ENCODE data around the gene PCBP3.

PCBP3 gene

DNA sequence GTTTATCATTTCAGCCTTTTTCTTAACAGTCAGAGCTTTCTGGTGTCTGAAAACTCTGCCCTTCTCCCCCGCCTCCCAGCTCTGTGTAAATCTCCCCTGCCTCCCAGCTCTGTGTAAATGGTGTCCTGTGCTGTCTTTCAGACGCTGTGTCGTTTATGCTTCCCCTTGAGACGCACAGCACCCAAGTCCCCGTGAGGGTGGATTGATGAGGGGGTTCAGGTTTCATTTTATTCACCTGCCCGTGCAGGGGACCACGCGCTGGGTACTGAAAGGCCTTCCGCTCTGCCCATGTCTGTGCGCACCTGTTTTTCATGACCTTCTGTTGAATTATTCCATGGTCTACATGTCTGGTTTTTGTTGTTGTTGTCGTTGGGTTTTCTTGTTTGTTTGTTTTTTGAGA is 229.9 kb downstream of the PCBP3 start:
- DNase-seq (no peak), ATAC-seq (ENCODE audit: insufficient read depth, low read depth) (no peak)
- Histone ChIP-seq H3K4me2 (ENCODE audit: insufficient read depth, low read length) (no peak overlapping the region), H3K4me1 (ENCODE audit: insufficient read depth, low read length) (no peaks in the 10 kb centered on the region), H3K9ac (ENCODE audit: low read depth, low read length) (no peak overlapping the region), H3K27ac (ENCODE audit: low read length) (no peak overlapping the region), H3K9me3 (ENCODE audit: insufficient read depth, low read length, severe bottlenecking) (no peaks in the 10 kb centered on the region), H3K4me3 (ENCODE audit: low read depth in 1 of 2, low read length in 2 of 2) (no peak overlapping the region), H3K79me2 (ENCODE audit: insufficient read depth, low read length) (no peaks in the 10 kb centered on the region), H4K20me1 (ENCODE audit: insufficient read depth, low read length) (peaks cover 4% of the 10 kb centered on the region; the same call in 1 of the 2 replicates), H2AFZ (ENCODE audit: low read depth, low read length) (no peak overlapping the region), H3K27me3 (ENCODE audit: insufficient read depth, low read length, poor library complexity) (no peaks in the 10 kb centered on the region), H3K36me3 (ENCODE audit: insufficient read depth, low read length) (no peaks in the 10 kb centered on the region)
- TF ChIP-seq, protein P1, sequence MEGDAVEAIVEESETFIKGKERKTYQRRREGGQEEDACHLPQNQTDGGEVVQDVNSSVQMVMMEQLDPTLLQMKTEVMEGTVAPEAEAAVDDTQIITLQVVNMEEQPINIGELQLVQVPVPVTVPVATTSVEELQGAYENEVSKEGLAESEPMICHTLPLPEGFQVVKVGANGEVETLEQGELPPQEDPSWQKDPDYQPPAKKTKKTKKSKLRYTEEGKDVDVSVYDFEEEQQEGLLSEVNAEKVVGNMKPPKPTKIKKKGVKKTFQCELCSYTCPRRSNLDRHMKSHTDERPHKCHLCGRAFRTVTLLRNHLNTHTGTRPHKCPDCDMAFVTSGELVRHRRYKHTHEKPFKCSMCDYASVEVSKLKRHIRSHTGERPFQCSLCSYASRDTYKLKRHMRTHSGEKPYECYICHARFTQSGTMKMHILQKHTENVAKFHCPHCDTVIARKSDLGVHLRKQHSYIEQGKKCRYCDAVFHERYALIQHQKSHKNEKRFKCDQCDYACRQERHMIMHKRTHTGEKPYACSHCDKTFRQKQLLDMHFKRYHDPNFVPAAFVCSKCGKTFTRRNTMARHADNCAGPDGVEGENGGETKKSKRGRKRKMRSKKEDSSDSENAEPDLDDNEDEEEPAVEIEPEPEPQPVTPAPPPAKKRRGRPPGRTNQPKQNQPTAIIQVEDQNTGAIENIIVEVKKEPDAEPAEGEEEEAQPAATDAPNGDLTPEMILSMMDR (IDR thresholded peaks at IDR 0.05; ENCODE audit: borderline replicate concordance, extremely low read depth, low read length, poor library complexity, severe bottlenecking), result no peak
- TF ChIP-seq EZH2 (IDR thresholded peaks at IDR 0.05; ENCODE audit: borderline replicate concordance, low read depth, low read length, severe bottlenecking), result no peak

DNA sequence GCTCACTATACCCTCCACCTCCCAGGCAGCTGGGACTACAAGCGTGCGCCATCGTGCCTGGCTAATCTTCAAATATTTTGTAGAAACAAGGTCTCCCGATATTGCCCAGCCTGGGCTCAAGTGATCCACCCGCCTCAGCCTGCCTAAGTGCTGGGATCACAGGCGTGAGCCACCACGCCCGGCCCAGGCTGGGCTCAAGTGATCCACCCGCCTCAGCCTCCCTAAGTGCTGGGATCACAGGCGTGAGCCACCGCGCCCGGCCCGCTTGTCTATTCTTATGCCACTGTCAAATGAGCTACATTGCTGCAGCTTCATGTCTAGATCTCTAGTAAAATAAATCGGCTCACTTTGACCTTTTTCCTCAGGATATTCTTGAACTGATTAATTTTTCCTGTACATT is 230.3 kb downstream of the PCBP3 start:
- ATAC-seq (ENCODE audit: insufficient read depth, low read depth) (no peak), DNase-seq (no peak)
- H2AFZ ChIP-seq (ENCODE audit: low read depth, low read length), result no peak overlapping the region
- H3K9ac ChIP-seq (ENCODE audit: low read depth, low read length), result no peak overlapping the region
- peaks cover 4% of the 10 kb centered on the region; the same call in 1 of the 2 replicates for H4K20me1 ChIP-seq (ENCODE audit: insufficient read depth, low read length)
- H3K36me3 ChIP-seq (ENCODE audit: insufficient read depth, low read length), result no peaks in the 10 kb centered on the region
- no peak overlapping the region for H3K4me2 ChIP-seq (ENCODE audit: insufficient read depth, low read length)
- H3K9me3 ChIP-seq (ENCODE audit: insufficient read depth, low read length, severe bottlenecking), result no peaks in the 10 kb centered on the region
- H3K27ac ChIP-seq (ENCODE audit: low read length), result no peak overlapping the region
- H3K27me3 ChIP-seq (ENCODE audit: insufficient read depth, low read length, poor library complexity), result no peaks in the 10 kb centered on the region
- H3K4me1 ChIP-seq (ENCODE audit: insufficient read depth, low read length), result no peaks in the 10 kb centered on the region
- TF ChIP-seq, protein P1 (IDR thresholded peaks at IDR 0.05; ENCODE audit: borderline replicate concordance, extremely low read depth, low read length, poor library complexity, severe bottlenecking), result no peak
- no peaks in the 10 kb centered on the region for H3K79me2 ChIP-seq (ENCODE audit: insufficient read depth, low read length)
- no peak overlapping the region for H3K4me3 ChIP-seq (ENCODE audit: low read depth in 1 of 2, low read length in 2 of 2)

DNA sequence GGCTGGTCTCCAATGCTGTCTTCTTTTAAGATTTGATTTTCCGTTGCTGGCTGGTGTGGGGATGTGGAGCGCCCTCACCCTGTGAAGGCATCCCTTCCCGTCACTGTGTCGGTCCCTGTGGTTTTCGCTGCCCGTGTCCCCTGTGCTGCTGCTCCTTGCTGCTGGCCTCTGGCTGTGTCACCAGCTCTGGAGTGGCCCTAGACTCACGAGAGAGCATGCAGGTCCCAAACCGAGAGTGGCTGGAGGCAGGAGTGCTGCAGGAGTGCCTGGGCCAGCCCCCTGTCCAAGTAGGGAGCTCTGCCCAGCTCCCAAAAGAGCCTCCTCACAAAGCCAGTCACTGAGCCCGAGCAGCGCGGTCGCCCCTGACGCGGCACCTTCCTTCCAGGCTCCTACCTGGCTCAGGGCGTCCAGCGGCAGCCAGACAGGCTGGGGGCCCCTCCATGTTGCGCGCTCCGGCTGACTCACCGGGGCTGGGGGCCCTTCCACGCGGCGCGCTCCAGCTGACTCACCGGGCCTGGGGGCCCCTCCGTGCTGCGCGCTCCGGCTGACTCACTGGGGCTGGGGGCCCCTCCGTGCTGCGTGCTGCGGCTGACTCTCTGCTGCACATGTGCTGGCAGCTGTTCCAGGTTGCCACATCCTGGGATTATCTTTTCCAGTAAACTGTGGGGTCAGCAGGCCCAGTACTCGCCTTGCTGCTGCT is 231.3 kb downstream of the PCBP3 start:
- no peak overlapping the region for H3K4me3 ChIP-seq (ENCODE audit: low read depth in 1 of 2, low read length in 2 of 2)
- no peaks in the 10 kb centered on the region for H3K9me3 ChIP-seq (ENCODE audit: insufficient read depth, low read length, severe bottlenecking)
- no peaks in the 10 kb centered on the region for H3K36me3 ChIP-seq (ENCODE audit: insufficient read depth, low read length)
- H2AFZ ChIP-seq (ENCODE audit: low read depth, low read length), result no peak overlapping the region
- no peaks in the 10 kb centered on the region for H3K4me1 ChIP-seq (ENCODE audit: insufficient read depth, low read length)
- no peaks in the 10 kb centered on the region for H3K79me2 ChIP-seq (ENCODE audit: insufficient read depth, low read length)
- H3K27me3 ChIP-seq (ENCODE audit: insufficient read depth, low read length, poor library complexity), result no peaks in the 10 kb centered on the region
- DNase-seq (no peak), ATAC-seq (ENCODE audit: insufficient read depth, low read depth) (no peak)
- no peak overlapping the region for H3K4me2 ChIP-seq (ENCODE audit: insufficient read depth, low read length)
- no peak overlapping the region for H3K27ac ChIP-seq (ENCODE audit: low read length)
- no peak overlapping the region for H3K9ac ChIP-seq (ENCODE audit: low read depth, low read length)
- H4K20me1 ChIP-seq (ENCODE audit: insufficient read depth, low read length), result peaks cover 4% of the 10 kb centered on the region; the same call in 1 of the 2 replicates
- TF ChIP-seq, protein P1 (IDR thresholded peaks at IDR 0.05; ENCODE audit: borderline replicate concordance, extremely low read depth, low read length, poor library complexity, severe bottlenecking), result no peak
- no peak for TF ChIP-seq EZH2 (IDR thresholded peaks at IDR 0.05; ENCODE audit: borderline replicate concordance, low read depth, low read length, severe bottlenecking)
